Loucy (cell line): ENCODE data around the gene ZBTB16.

Experiments
- CTCF ChIP-seq: fragments of 200-600 bp; sonication (generic); conservative IDR thresholded peaks from 2 replicates; pipeline ENCODE4 v1.5.1; 2014; ENCODE audit warnings: mild to moderate bottlenecking, antibody characterized with exemption, low read length
- EZH2phosphoT487 ChIP-seq: fragments of 200-600 bp; IDR thresholded peaks from 2 replicates; pipeline ENCODE4 v1.6.1; 2018; ENCODE audit warnings: antibody characterized with exemption, mild to moderate bottlenecking, moderate library complexity, borderline replicate concordance

GRCh38 chr11:114259124-114259526, 199.6 kb downstream of the ZBTB16 start:
- no peak for TF ChIP-seq CTCF
- no peak for TF ChIP-seq EZH2phosphoT487
